SU-DHL-6 (cell line): ENCODE measurements around the gene UBASH3B.

Source experiments
- H2AFZ ChIP-seq: fragments of 200-600 bp; sonication (generic); 2 replicates; pipeline ENCODE4 v1.6.1; 2014; ENCODE audit warnings: low read depth, mild to moderate bottlenecking, moderate library complexity, mixed read lengths, antibody characterized with exemption, low read length; ENCODE audit not compliant: severe bottlenecking
- H3F3A ChIP-seq: fragments of 200-600 bp; shearing (Covaris generic); 2 replicates; pipeline ENCODE4 v1.6.0; 2016; ENCODE audit warnings: antibody characterized with exemption, mild to moderate bottlenecking; ENCODE audit not compliant: insufficient read depth
- H3K27ac ChIP-seq: fragments of 200-600 bp; sonication (generic); 2 replicates; pipeline ENCODE4 v1.5.1; 2016; ENCODE audit warnings: low read depth, mild to moderate bottlenecking, low read length, moderate library complexity, mixed read lengths
- H3K27me3 ChIP-seq: fragments of 200-600 bp; sonication (generic), shearing (Covaris generic); 2 replicates; pipeline ENCODE4 v1.6.0; 2014; ENCODE audit warnings: mild to moderate bottlenecking, low read length
- H3K36me3 ChIP-seq: fragments of 200-600 bp; sonication (generic); 2 replicates; pipeline ENCODE4 v1.6.1; 2014; ENCODE audit warnings: mild to moderate bottlenecking, low read length, mixed read lengths
- H3K4me2 ChIP-seq: fragments of 300-600, 200-600 bp; shearing (Covaris generic), sonication (generic); 2 replicates; pipeline ENCODE4 v1.6.0; 2014; ENCODE audit warnings: low read length, low read depth, mild to moderate bottlenecking; ENCODE audit not compliant: poor library complexity, severe bottlenecking
- H3K4me3 ChIP-seq: fragments of 200-600 bp; sonication (generic); 2 replicates; pipeline ENCODE4 v1.5.1; 2014; ENCODE audit warnings: antibody characterized with exemption, low read length, mild to moderate bottlenecking, mixed read lengths; ENCODE audit not compliant: insufficient read depth, poor library complexity, severe bottlenecking
- H3K79me2 ChIP-seq: fragments of 200-600 bp; sonication (generic); 2 replicates; pipeline ENCODE4 v1.6.1; 2014; ENCODE audit warnings: mild to moderate bottlenecking, low read length, moderate library complexity; ENCODE audit not compliant: insufficient read depth
- H3K9ac ChIP-seq: fragments of 200-600 bp; sonication (generic); 2 replicates; pipeline ENCODE4 v1.7.0; 2014; ENCODE audit warnings: mild to moderate bottlenecking, low read length
- H3K9me2 ChIP-seq: fragments of 200-600 bp; sonication (generic); replicated peaks from 2 replicates; pipeline ENCODE4 v1.6.1; 2014; ENCODE audit warnings: low read length; ENCODE audit not compliant: insufficient read depth
- H3K9me3 ChIP-seq: fragments of 200-600 bp; sonication (generic); 2 replicates; pipeline ENCODE4 v1.6.1; 2014; ENCODE audit warnings: low read length, mixed read lengths; ENCODE audit not compliant: insufficient read depth
- H4K20me1 ChIP-seq: fragments of 200-600 bp; sonication (generic); 2 replicates; pipeline ENCODE4 v1.6.1; 2014; ENCODE audit warnings: low read depth, mild to moderate bottlenecking, antibody characterized with exemption, low read length, moderate library complexity, mixed read lengths
- EZH2phosphoT487 ChIP-seq: fragments of 200-600 bp; sonication (generic), shearing (Covaris generic); conservative IDR thresholded peaks from 2 replicates; pipeline ENCODE4 v1.6.1; 2018; ENCODE audit warnings: mild to moderate bottlenecking, antibody characterized with exemption, low read length, moderate library complexity, mixed read lengths
- TF ChIP-seq, protein P1 (sequence below): fragments of 200-600 bp; sonication (generic); IDR thresholded peaks from one replicate; pipeline ENCODE4 v1.5.1; 2017; ENCODE audit warnings: antibody characterized with exemption, mild to moderate bottlenecking, low read length, moderate library complexity; ENCODE audit not compliant: insufficient read depth, poor library complexity, severe bottlenecking

Gene UBASH3B

DNA sequence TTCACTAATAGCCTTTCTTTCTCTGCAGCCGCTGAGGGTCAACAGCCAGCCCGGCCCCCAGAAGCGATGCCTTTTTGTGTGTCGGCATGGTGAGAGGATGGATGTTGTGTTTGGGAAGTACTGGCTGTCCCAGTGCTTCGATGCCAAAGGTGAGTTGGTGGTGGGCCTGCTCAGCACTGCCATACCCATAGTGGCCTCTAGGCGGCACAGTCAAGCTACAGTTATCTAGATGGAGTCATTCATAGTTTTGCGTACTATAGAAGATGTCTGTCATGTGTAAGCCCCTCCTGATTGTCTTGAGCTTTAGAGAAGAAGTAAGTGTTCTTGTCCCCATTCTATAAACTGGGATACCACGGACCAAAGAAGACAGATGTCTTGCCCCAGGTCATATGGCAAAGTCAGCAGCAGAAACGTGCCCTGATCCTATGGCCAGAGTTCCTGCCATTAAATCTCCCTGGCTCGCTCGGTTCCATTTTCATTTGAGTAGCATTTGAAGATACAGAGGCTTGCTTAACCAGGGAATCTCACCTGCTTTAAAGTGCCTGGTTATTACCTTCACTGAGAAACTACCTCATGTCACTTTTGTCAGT, 140.7 kb downstream of the UBASH3B start:
- no peak for TF ChIP-seq EZH2phosphoT487
- TF ChIP-seq, protein P1, sequence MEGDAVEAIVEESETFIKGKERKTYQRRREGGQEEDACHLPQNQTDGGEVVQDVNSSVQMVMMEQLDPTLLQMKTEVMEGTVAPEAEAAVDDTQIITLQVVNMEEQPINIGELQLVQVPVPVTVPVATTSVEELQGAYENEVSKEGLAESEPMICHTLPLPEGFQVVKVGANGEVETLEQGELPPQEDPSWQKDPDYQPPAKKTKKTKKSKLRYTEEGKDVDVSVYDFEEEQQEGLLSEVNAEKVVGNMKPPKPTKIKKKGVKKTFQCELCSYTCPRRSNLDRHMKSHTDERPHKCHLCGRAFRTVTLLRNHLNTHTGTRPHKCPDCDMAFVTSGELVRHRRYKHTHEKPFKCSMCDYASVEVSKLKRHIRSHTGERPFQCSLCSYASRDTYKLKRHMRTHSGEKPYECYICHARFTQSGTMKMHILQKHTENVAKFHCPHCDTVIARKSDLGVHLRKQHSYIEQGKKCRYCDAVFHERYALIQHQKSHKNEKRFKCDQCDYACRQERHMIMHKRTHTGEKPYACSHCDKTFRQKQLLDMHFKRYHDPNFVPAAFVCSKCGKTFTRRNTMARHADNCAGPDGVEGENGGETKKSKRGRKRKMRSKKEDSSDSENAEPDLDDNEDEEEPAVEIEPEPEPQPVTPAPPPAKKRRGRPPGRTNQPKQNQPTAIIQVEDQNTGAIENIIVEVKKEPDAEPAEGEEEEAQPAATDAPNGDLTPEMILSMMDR = peak; percentile 79
- H3K4me3 ChIP-seq = no peak overlapping the region

DNA sequence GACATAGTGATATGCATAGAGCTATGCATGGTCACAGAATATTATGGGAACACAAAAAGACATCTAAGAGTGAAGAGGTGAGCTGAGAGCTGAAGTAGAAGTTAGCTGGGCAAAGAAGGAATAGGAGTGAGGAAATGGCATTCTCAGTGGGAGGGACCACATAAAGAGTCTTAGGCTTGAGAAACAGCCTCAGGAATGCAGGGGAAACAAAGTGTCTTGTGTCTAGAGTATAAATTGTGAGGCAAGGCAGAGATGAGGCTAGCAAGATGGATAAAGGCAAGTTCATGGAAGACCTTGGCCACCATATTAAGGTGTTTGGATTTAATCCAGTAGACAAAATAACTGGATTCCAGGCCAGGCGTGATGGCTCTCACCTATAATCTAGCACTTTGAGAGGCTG, 142.1 kb downstream of the UBASH3B start:
- Histone ChIP-seq H3K79me2 (no peaks in the 10 kb centered on the region), H3K36me3 (no peaks in the 10 kb centered on the region), H3K27ac (no peak overlapping the region), H3K4me3 (no peak overlapping the region), H3K9ac (no peak overlapping the region), H4K20me1 (no peaks in the 10 kb centered on the region), H3K9me3 (no peaks in the 10 kb centered on the region), H3K4me2 (no peak overlapping the region), H3K27me3 (no peaks in the 10 kb centered on the region), H3F3A (no peaks in the 10 kb centered on the region), H3K9me2 (no peaks in the 10 kb centered on the region), H2AFZ (no peak overlapping the region)
- TF ChIP-seq EZH2phosphoT487 = no peak
- TF ChIP-seq, protein P1 = no peak

More for the DNA sequence above, 140.7 kb downstream of the UBASH3B start:
- Histone ChIP-seq H4K20me1 (no peaks in the 10 kb centered on the region), H3K4me2 (no peak overlapping the region), H2AFZ (no peak overlapping the region), H3K27me3 (no peaks in the 10 kb centered on the region), H3K27ac (no peak overlapping the region), H3K9me3 (no peaks in the 10 kb centered on the region), H3K9me2 (no peaks in the 10 kb centered on the region), H3K79me2 (no peaks in the 10 kb centered on the region), H3F3A (no peaks in the 10 kb centered on the region), H3K9ac (no peak overlapping the region), H3K36me3 (no peaks in the 10 kb centered on the region)

DNA sequence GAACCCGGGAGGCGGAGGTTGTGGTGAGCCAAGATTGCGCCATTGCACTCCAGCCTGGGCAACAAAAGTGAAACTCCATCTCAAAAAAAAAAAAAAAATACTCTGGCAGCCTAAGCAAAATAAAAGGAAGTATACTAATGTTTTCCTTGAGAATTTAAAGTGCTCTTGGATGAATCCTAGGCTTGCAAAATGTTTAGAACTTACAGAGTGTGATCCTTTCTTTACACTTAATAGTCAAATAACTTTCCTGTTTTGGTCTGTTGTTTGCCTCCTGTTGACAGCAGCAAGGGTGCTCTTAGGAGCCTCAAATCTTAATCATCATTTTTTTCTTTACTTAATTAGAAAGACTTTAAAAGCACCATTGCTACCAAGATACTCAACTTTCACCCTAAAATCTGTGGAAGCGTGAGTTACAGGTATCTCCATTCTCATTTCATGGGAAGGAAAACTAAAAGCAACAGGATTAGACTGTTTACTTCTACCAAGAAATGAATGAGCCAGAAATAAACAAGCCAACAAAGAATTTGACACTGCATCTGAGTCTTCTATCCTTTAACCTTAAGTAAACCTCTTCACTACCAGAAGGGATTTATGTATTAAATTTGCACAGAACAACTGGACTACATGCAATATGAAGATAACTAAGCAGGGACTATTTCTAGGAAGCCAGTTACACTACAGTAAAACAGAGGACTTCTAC, 144.0 kb downstream of the UBASH3B start:
- Histone ChIP-seq H3K27me3 (no peaks in the 10 kb centered on the region), H3F3A (no peaks in the 10 kb centered on the region), H4K20me1 (no peaks in the 10 kb centered on the region), H3K27ac (no peak overlapping the region), H3K4me3 (no peak overlapping the region), H3K9ac (no peak overlapping the region), H3K9me2 (no peaks in the 10 kb centered on the region), H3K36me3 (no peaks in the 10 kb centered on the region), H3K9me3 (no peaks in the 10 kb centered on the region), H3K79me2 (no peaks in the 10 kb centered on the region), H3K4me2 (no peak overlapping the region), H2AFZ (no peak overlapping the region)
- TF ChIP-seq, protein P1 = no peak
- TF ChIP-seq EZH2phosphoT487 = no peak
